ENCODE results near the gene PPP1R8. TPM values are rescaled to one million over a fixed set of nuclear protein-coding genes. Genes with fewer than 3 reads are reported as not detected.

Gene PPP1R8
- total and polyA plus RNA-seq, 3 experiments from 2014 or later, result 37.5 to 70.0 (median 66.3) TPM

DNA sequence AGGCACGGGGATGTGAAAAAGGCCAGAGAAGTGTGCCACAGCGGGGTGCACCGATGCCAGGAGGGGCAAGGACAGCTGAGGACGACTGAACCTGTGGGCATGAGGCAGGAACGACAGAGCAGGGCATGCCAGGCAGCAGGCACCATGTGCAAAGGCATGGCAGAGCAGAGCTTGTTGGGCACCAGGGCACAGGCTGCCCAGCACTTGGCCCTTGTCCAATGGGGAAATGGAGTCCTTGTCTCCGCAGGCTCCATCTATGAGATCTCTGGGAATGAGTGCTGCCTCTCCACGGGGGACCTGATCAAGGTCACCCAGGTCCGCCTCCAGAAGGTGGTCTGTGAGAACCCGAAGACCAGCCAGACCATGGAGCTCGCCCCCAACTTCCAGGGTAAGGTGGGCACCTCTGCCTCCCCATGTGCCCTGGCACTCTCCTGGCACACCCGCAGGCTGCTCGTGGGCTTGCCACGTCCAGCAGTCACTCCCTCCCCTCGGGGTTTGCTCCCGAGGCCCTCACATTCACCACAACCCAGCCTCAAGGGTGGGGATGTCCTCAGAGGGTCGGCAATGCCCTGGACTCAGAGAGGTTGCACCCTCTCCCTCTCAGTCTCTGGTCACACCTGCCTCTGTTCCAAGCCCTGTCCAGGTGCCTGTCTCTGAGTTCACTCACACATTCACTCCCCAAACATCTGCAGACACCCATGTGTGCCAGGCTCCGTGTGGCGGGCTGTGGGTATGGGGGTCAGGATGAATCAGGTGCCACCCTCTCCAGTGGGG lies 45.9 kb downstream of the PPP1R8 start:
- Histone ChIP-seq H3K27me3 (ENCODE audit: insufficient read depth, low read length, poor library complexity, severe bottlenecking) (no peaks in the 10 kb centered on the region), H3K27ac (ENCODE audit: low read depth, low read length) (no peak overlapping the region), H3K4me1 (ENCODE audit: insufficient read depth, low read length) (peaks cover 28% of the 10 kb centered on the region), H3K4me3 (ENCODE audit: low read length) (no peak overlapping the region), H3K9me3 (ENCODE audit: low read length) (no peaks in the 10 kb centered on the region), H3K36me3 (ENCODE audit: insufficient read depth, low read length) (peaks cover 25% of the 10 kb centered on the region)
- H3K9me3 Mint-ChIP-seq, result no peaks in the 10 kb centered on the region
- H3K4me3 Mint-ChIP-seq, result peak overlapping the region in 3 of 7 donors; percentile 20 to 60 (median 33)
- CTCF ChIA-PET, result interaction anchor here (1.4 to 2.2 kb wide), 3 partner anchors 14 to 83 kb away, joined by 3 to 4 read pairs (median 4); partner anchors contain the start of gene XKR8
- H3K27ac Mint-ChIP-seq, result peak overlapping the region in 5 of 8 donors; percentile 17 to 82 (median 33)
- peak in 1 of 5 donors; percentile 40 for DNase-seq
- peaks cover 0 to 51% (median 4%) of the 10 kb centered on the region in 3 donors for H3K36me3 Mint-ChIP-seq
- peaks cover 21 to 56% (median 38%) of the 10 kb centered on the region in 3 donors for H3K4me1 Mint-ChIP-seq
- no peaks in the 10 kb centered on the region for H3K27me3 Mint-ChIP-seq
- POLR2A ChIA-PET, result no interaction called here

DNA sequence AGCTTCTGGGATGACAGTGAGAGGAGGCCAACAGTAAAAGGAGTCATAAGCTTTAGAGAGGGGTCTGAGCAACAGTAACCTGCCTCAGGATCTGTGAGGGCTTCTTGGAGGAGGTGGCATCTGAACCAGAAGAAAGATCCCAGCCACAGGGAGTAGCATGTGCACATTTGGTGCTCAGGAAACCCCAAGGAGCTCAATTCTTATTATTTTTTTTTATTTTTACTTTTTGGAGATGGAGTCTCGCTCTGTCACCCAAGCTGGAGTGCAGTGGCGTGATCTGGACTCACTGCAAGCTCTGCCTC lies 46.5 kb downstream of the PPP1R8 start:
- no peak for DNase-seq
- H3K27ac Mint-ChIP-seq, result peak overlapping the region in 5 of 8 donors; percentile 17 to 82 (median 33)

GRCh38 chr1:27878039-27878438 lies 47.5 kb downstream of the PPP1R8 start:
- Histone ChIP-seq H3K4me1 (ENCODE audit: insufficient read depth, low read length) (peaks cover 22% of the 10 kb centered on the region), H3K27ac (ENCODE audit: low read depth, low read length) (no peak overlapping the region), H3K9me3 (ENCODE audit: low read length) (no peaks in the 10 kb centered on the region), H3K36me3 (ENCODE audit: insufficient read depth, low read length) (peaks cover 25% of the 10 kb centered on the region), H3K27me3 (ENCODE audit: insufficient read depth, low read length, poor library complexity, severe bottlenecking) (no peaks in the 10 kb centered on the region), H3K4me3 (ENCODE audit: low read length) (no peak overlapping the region)
- peaks cover 0 to 61% (median 6%) of the 10 kb centered on the region in 3 donors for H3K36me3 Mint-ChIP-seq
- CTCF ChIA-PET, result interaction anchor here (1.7 kb wide), 1 partner anchor 20 kb away, joined by 4 read pairs; no protein-coding TSS in a partner anchor
- DNase-seq, result no peak
- POLR2A ChIA-PET, result interaction anchor here (1.1 kb wide), 1 partner anchor 9 kb away, joined by 3 read pairs; no protein-coding TSS in a partner anchor
- H3K4me1 Mint-ChIP-seq, result peaks cover 18 to 48% (median 32%) of the 10 kb centered on the region in 3 donors
- peak overlapping the region in 5 of 8 donors; percentile 34 to 93 (median 68) for H3K27ac Mint-ChIP-seq
- no peaks in the 10 kb centered on the region for H3K9me3 Mint-ChIP-seq
- no peaks in the 10 kb centered on the region for H3K27me3 Mint-ChIP-seq
- peak overlapping the region in 1 of 7 donors; percentile 16 for H3K4me3 Mint-ChIP-seq

More for the DNA sequence above, 46.5 kb downstream of the PPP1R8 start:
- Mint-ChIP-seq H3K36me3 (peaks cover 0 to 55% (median 4%) of the 10 kb centered on the region in 3 donors), H3K4me3 (no peak overlapping the region), H3K4me1 (peaks cover 21 to 53% (median 36%) of the 10 kb centered on the region in 3 donors), H3K9me3 (no peaks in the 10 kb centered on the region), H3K27me3 (no peaks in the 10 kb centered on the region)
- H3K4me1 ChIP-seq (ENCODE audit: insufficient read depth, low read length), result peaks cover 24% of the 10 kb centered on the region
- no peaks in the 10 kb centered on the region for H3K9me3 ChIP-seq (ENCODE audit: low read length)
- no peak overlapping the region for H3K4me3 ChIP-seq (ENCODE audit: low read length)
- H3K27me3 ChIP-seq (ENCODE audit: insufficient read depth, low read length, poor library complexity, severe bottlenecking), result no peaks in the 10 kb centered on the region
- ChIA-PET POLR2A (interaction anchor here (1.1 kb wide), 1 partner anchor 10 kb away, joined by 3 read pairs; no protein-coding TSS in a partner anchor), CTCF (interaction anchor here (1.4 to 1.7 kb wide), 2 partner anchors 19 to 82 kb away, joined by 3 to 4 read pairs; partner anchors contain the start of gene XKR8)
- H3K36me3 ChIP-seq (ENCODE audit: insufficient read depth, low read length), result peaks cover 25% of the 10 kb centered on the region
- no peak overlapping the region for H3K27ac ChIP-seq (ENCODE audit: low read depth, low read length)

DNA sequence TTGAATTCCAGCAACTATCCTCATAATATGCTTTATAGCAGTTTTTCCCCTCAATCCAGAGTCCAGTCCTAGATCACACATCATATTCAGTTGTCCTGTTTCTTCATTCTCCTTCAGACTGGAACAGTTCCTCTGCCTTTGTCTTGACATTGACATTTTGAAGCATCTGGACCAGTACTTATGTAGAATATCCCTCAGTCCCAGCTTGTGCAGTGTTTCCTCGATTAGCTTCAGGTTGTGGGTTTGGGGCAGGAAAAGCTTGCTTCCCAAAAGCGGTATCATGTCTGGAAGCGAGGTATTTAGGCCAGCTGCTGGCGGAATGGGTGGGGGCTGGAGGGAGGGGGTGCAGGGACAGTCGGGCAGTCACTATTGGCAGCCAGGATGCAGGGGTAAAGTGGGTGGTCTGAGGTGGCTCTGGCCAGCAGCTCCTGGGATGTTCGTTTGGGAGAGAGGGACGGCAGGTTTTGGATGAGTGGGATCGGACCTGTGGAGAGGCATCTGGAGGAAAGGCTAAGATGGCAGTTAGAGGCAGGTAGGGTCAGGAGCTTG lies 48.3 kb downstream of the PPP1R8 start:
- Mint-ChIP-seq H3K36me3 (peaks cover 0 to 67% (median 10%) of the 10 kb centered on the region in 3 donors), H3K4me1 (peaks cover 13 to 48% (median 31%) of the 10 kb centered on the region in 3 donors), H3K27me3 (no peaks in the 10 kb centered on the region), H3K27ac (peak overlapping the region in 4 of 8 donors; percentile 20 to 91 (median 76)), H3K9me3 (no peaks in the 10 kb centered on the region), H3K4me3 (no peak overlapping the region)
- H3K27ac ChIP-seq (ENCODE audit: low read depth, low read length), result no peak overlapping the region
- ChIA-PET POLR2A (no interaction called here), CTCF (no interaction called here)
- H3K36me3 ChIP-seq (ENCODE audit: insufficient read depth, low read length), result peaks cover 25% of the 10 kb centered on the region
- no peaks in the 10 kb centered on the region for H3K27me3 ChIP-seq (ENCODE audit: insufficient read depth, low read length, poor library complexity, severe bottlenecking)
- peaks cover 16% of the 10 kb centered on the region for H3K4me1 ChIP-seq (ENCODE audit: insufficient read depth, low read length)
- H3K9me3 ChIP-seq (ENCODE audit: low read length), result no peaks in the 10 kb centered on the region
- DNase-seq, result no peak
- no peak overlapping the region for H3K4me3 ChIP-seq (ENCODE audit: low read length)

- H3K36me3 ChIP-seq (ENCODE audit: insufficient read depth, low read length), result peaks cover 25% of the 10 kb centered on the region
- H3K4me3 ChIP-seq (ENCODE audit: low read length), result no peak overlapping the region
- peaks cover 20 to 51% (median 38%) of the 10 kb centered on the region in 3 donors for H3K4me1 Mint-ChIP-seq
- CTCF ChIA-PET, result no interaction called here
- H3K4me3 Mint-ChIP-seq, result no peak overlapping the region
- H3K27me3 ChIP-seq (ENCODE audit: insufficient read depth, low read length, poor library complexity, severe bottlenecking), result no peaks in the 10 kb centered on the region
- no peak overlapping the region for H3K27ac ChIP-seq (ENCODE audit: low read depth, low read length)
- H3K27ac Mint-ChIP-seq, result peak overlapping the region in 4 of 8 donors; percentile 38 to 91 (median 76)
- no peak for DNase-seq
- H3K9me3 Mint-ChIP-seq, result no peaks in the 10 kb centered on the region
- no peaks in the 10 kb centered on the region for H3K9me3 ChIP-seq (ENCODE audit: low read length)
- H3K27me3 Mint-ChIP-seq, result no peaks in the 10 kb centered on the region
- POLR2A ChIA-PET, result no interaction called here
- H3K4me1 ChIP-seq (ENCODE audit: insufficient read depth, low read length), result peaks cover 13% of the 10 kb centered on the region
- H3K36me3 Mint-ChIP-seq, result peaks cover 0 to 74% (median 15%) of the 10 kb centered on the region in 3 donors
These were observed 48.9 kb downstream of the PPP1R8 start for GRCh38 chr1:27879374-27880082.

- Histone ChIP-seq H3K27me3 (ENCODE audit: insufficient read depth, low read length, poor library complexity, severe bottlenecking) (no peaks in the 10 kb centered on the region), H3K9me3 (ENCODE audit: low read length) (no peaks in the 10 kb centered on the region), H3K4me3 (ENCODE audit: low read length) (no peak overlapping the region), H3K36me3 (ENCODE audit: insufficient read depth, low read length) (peaks cover 33% of the 10 kb centered on the region), H3K27ac (ENCODE audit: low read depth, low read length) (no peak overlapping the region), H3K4me1 (ENCODE audit: insufficient read depth, low read length) (peaks cover 35% of the 10 kb centered on the region)
- Mint-ChIP-seq H3K27me3 (no peaks in the 10 kb centered on the region), H3K4me1 (peaks cover 42 to 60% (median 54%) of the 10 kb centered on the region in 3 donors), H3K4me3 (peak overlapping the region in 1 of 7 donors; percentile 8), H3K36me3 (peaks cover 0 to 88% (median 15%) of the 10 kb centered on the region in 3 donors), H3K9me3 (no peaks in the 10 kb centered on the region), H3K27ac (peak overlapping the region in 3 of 8 donors; percentile 39 to 85 (median 51))
- DNase-seq, result no peak
- ChIA-PET POLR2A (no interaction called here), CTCF (no interaction called here)
These were observed 51.9 kb downstream of the PPP1R8 start for GRCh38 chr1:27882543-27882903.

DNA sequence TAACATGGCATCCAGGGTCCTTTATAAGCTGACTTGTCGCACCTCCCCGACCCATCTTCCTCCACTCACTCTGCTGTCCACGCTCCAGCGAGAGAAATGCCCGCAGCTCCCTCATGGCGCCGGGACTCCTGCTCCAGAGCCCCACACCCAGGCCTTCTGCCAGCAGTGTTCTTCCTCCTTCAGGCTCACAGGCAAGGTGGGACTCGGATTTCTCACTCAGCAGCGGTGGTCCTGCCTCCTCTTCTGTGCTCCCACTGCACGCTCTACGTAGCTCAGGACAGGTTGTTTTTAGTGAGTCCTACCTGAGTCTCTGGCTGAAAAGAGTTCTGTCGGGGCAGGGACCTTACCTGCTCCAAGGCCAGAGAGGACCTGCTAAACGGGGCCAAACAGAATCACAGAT lies 53.0 kb downstream of the PPP1R8 start:
- no peaks in the 10 kb centered on the region for H3K9me3 ChIP-seq (ENCODE audit: low read length)
- no peaks in the 10 kb centered on the region for H3K27me3 ChIP-seq (ENCODE audit: insufficient read depth, low read length, poor library complexity, severe bottlenecking)
- H3K36me3 ChIP-seq (ENCODE audit: insufficient read depth, low read length), result peaks cover 31% of the 10 kb centered on the region
- H3K4me1 ChIP-seq (ENCODE audit: insufficient read depth, low read length), result peaks cover 45% of the 10 kb centered on the region
- Mint-ChIP-seq H3K4me3 (peak overlapping the region in 2 of 7 donors; percentile 68 to 74), H3K27ac (peak overlapping the region; percentile 10 to 97 (median 92)), H3K36me3 (peaks cover 0 to 83% (median 13%) of the 10 kb centered on the region in 3 donors), H3K9me3 (no peaks in the 10 kb centered on the region), H3K27me3 (no peaks in the 10 kb centered on the region), H3K4me1 (peaks cover 41 to 60% (median 52%) of the 10 kb centered on the region in 3 donors)
- POLR2A ChIA-PET, result no interaction called here
- no peak overlapping the region for H3K27ac ChIP-seq (ENCODE audit: low read depth, low read length)
- DNase-seq, result no peak
- CTCF ChIA-PET, result no interaction called here
- H3K4me3 ChIP-seq (ENCODE audit: low read length), result no peak overlapping the region
